GM10248 (cell line): ENCODE measurements around the gene SH3YL1.
A peak's percentile ranks its signal among the peaks of the same experiment; 100 is the strongest.

Experiments
- CTCF ChIA-PET: fragments of 300-600 bp; sonication (Branson Sonifier 250); formaldehyde crosslinking; extraction: SDS; loops from one replicate; lab custom pipeline; 2021; ENCODE audit warnings: antibody characterized with exemption; lab: Yijun Ruan, JAX
- POLR2A ChIA-PET: fragments of 350-650 bp; sonication (Branson Sonifier 250); formaldehyde crosslinking; extraction: SDS; loops from one replicate; lab custom pipeline; 2020; ENCODE audit warnings: antibody characterized with exemption; lab: Yijun Ruan, JAX
- DNase-seq: peaks from one replicate; pipeline ENCODE4 v3.0.0; 2012; ENCODE audit errors: extremely low spot score
- TF ChIP-seq, protein P1 (sequence below): IDR thresholded peaks from 2 replicates; pipeline ENCODE4 v1.5.1; 2012; ENCODE audit warnings: mild to moderate bottlenecking, low read depth; ENCODE audit errors: extremely low read depth, missing control alignments, control extremely low read depth

Gene SH3YL1

DNA sequence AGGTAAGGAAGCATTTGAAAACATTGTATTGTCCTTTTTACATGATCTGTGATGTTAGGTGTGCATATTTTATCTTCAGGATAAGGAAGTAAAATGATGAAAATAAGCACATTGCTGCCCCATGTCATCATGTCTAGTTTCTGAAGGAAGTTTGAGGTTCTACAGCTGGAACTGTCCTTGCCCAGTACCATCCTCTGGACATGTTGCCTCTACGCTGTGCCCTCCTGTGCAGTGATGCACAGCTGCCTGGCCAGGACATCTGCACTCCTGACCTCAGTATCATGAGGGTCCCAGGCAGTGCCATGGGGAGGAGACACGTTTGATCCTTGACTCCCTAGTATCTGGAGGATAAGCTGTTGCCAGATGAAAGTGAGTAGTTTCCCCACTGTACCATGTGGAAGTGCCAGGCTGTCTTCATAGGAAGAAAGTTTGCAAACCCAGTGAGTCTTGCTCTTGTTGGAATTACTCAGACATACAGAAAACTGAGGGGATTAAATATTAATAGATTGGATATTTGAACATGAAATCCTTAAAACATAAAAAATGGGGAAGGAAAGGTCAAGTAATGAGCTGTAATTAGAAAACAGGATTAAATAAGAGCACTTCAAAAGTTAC is 14.6 kb upstream of the SH3YL1 start:
- CTCF ChIA-PET: interaction anchor here (0.8 kb wide), 1 partner anchor 11 kb away, joined by 3 read pairs; no protein-coding TSS in a partner anchor
- POLR2A ChIA-PET: no interaction called here
- TF ChIP-seq, protein P1, sequence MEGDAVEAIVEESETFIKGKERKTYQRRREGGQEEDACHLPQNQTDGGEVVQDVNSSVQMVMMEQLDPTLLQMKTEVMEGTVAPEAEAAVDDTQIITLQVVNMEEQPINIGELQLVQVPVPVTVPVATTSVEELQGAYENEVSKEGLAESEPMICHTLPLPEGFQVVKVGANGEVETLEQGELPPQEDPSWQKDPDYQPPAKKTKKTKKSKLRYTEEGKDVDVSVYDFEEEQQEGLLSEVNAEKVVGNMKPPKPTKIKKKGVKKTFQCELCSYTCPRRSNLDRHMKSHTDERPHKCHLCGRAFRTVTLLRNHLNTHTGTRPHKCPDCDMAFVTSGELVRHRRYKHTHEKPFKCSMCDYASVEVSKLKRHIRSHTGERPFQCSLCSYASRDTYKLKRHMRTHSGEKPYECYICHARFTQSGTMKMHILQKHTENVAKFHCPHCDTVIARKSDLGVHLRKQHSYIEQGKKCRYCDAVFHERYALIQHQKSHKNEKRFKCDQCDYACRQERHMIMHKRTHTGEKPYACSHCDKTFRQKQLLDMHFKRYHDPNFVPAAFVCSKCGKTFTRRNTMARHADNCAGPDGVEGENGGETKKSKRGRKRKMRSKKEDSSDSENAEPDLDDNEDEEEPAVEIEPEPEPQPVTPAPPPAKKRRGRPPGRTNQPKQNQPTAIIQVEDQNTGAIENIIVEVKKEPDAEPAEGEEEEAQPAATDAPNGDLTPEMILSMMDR: no peak
- no peak for DNase-seq

DNA sequence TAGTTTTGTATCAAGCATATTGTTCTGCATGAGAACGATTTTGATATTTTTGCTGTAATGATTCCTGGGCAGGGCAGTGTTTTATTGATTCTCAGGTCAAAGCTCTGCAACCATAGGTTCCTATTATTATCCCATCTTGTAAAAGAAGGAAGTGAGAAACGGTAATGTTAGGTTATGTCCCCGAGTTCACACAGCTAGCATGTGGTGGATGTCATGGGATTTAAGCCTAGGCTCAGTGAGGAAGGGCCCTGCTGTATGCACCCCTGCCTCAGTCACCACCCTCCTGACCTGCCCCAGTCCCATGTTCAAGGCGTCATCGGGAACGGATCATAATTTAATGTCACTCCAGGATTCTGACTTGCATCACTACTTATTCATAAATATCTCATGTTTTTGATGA is 11.6 kb upstream of the SH3YL1 start:
- peak; percentile 48 for DNase-seq
- TF ChIP-seq, protein P1: no peak
- CTCF ChIA-PET: interaction anchor here (1.4 to 2.4 kb wide), 3 partner anchors 9 to 13 kb away, joined by 3 to 8 read pairs (median 7); no protein-coding TSS in a partner anchor
- POLR2A ChIA-PET: no interaction called here

DNA sequence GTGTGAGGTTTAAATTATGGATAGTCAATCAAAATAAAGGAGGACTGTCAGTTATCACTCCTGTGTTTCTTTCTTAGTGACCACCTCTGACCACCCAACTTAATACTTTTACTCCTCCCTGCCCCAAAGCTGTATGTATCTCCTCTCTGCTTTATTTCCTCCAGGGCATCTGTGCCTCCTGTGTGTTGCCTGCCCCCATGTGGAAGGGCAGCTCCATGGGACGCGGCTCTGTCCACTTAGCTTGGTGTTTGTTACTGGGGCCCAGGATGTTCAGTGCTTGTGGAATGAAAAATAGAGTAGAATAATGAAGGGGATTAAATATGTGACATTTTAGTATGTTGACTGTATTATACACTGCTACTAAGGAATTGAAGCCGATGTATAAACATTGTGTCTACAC is 10.7 kb upstream of the SH3YL1 start:
- TF ChIP-seq, protein P1: peak; percentile 23
- CTCF ChIA-PET: interaction anchor here (1.2 to 2.7 kb wide), 5 partner anchors 11 to 27 kb away, joined by 3 to 11 read pairs (median 7); no protein-coding TSS in a partner anchor
- POLR2A ChIA-PET: no interaction called here
- DNase-seq: no peak

DNA sequence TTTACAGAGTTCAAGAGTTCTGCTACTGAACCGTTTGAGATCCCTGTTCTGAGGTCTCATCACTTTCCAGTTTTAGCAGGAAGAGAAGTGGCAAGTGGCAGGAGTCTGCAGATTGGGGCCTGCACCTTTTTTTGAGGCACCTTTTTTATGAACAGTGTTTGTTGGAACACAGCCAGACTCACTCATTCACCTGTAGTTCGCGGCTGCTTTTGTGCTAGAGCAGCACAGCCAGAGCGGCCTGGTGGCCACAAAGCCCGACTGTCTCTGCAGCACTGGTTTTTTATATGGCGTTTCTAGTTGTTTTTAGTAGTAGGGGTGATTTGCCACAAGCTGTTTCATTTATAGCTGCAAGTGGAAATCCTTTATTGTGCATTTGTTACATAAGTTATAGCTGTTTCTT is 9.5 kb upstream of the SH3YL1 start:
- no peak for DNase-seq
- POLR2A ChIA-PET: no interaction called here
- CTCF ChIA-PET: interaction anchor here (0.7 to 2.7 kb wide), 4 partner anchors 11 to 26 kb away, joined by 3 to 11 read pairs (median 7); no protein-coding TSS in a partner anchor
- TF ChIP-seq, protein P1: no peak

DNA sequence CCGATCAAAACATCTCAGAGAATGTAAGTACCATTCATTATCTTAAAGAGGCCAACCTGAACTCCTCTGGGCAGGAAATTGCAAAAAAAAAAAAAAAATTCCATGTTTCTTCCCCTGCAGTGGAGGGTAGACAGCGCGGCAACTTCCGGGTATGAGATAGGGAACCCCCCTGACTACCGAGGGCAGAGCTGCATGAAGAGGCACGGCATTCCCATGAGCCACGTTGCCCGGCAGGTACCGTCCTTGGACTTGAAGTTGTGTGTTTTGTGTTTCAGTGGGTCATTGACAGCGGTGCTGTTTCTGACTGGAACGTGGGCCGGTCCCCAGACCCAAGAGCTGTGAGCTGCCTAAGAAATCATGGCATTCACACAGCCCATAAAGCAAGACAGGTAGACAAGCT is 8.1 kb upstream of the SH3YL1 start:
- ChIA-PET CTCF (interaction anchor here (0.8 to 3.8 kb wide), 4 partner anchors 12 to 24 kb away, joined by 3 to 12 read pairs (median 8); no protein-coding TSS in a partner anchor), POLR2A (no interaction called here)

DNA sequence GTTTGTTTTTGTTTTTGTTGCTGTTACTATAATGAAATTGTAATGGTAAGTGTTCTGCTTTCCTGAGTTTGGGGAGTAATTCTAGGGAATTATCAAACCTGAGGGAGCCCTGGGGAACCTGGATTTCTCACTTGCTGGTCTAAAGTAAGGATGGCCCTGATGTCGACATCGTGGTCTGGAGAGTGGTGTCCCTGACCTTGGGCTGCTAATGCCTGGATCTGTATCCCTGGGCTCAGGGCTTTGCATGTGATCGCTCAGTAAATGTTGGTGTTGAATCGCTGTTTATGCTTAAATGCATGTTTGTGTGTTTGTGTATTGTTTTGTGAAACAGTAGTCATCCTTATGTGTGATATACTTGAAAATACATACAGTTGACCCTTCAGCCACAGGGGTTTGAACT is 7.0 kb upstream of the SH3YL1 start:
- no peak for DNase-seq
- POLR2A ChIA-PET: no interaction called here
- TF ChIP-seq, protein P1: no peak
- CTCF ChIA-PET: interaction anchor here (1.4 to 3.8 kb wide), 2 partner anchors 12 to 13 kb away, joined by 3 to 12 read pairs; no protein-coding TSS in a partner anchor

More for the DNA sequence above, 8.1 kb upstream of the SH3YL1 start:
- DNase-seq: no peak
- TF ChIP-seq, protein P1: no peak
